ENCODE results near the gene COPB2.

Gene COPB2

DNA sequence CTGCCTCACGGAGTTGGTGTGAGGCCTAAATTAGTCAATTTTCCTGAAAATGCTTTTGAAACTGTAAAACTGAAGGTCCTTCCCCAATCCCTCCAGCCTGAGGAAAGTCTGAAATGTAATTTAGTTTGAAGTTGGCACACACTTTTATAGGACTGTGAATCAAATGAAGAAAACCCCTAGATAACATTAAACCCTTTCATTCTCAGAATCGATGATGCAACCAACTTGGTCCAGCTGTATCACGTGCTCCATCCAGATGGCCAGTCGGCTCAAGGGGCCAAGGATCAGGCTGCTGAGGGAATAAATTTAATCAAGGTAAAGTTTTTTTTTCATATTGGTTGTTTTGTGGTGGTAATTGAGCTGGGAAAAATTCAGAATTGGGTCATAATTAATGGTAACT lies 34.0 kb downstream of the COPB2 start:
- POLR2A ChIA-PET: no interaction called here
- no peaks in the 10 kb centered on the region for H3K4me1 ChIP-seq (ENCODE audit: control insufficient read depth, insufficient read depth, low read length)
- TF ChIP-seq, protein P1, sequence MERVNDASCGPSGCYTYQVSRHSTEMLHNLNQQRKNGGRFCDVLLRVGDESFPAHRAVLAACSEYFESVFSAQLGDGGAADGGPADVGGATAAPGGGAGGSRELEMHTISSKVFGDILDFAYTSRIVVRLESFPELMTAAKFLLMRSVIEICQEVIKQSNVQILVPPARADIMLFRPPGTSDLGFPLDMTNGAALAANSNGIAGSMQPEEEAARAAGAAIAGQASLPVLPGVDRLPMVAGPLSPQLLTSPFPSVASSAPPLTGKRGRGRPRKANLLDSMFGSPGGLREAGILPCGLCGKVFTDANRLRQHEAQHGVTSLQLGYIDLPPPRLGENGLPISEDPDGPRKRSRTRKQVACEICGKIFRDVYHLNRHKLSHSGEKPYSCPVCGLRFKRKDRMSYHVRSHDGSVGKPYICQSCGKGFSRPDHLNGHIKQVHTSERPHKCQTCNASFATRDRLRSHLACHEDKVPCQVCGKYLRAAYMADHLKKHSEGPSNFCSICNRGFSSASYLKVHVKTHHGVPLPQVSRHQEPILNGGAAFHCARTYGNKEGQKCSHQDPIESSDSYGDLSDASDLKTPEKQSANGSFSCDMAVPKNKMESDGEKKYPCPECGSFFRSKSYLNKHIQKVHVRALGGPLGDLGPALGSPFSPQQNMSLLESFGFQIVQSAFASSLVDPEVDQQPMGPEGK (tag by site-specific recombination; IDR thresholded peaks at IDR 0.05): no peak
- TF ChIP-seq ZNF585B (tag by site-specific recombination; IDR thresholded peaks at IDR 0.05): no peak
- no peak for TF ChIP-seq ZNF37A (tag by site-specific recombination; IDR thresholded peaks at IDR 0.05)
- no peak for TF ChIP-seq ZNF146 (tag by site-specific recombination; IDR thresholded peaks at IDR 0.05)
- no peak for TF ChIP-seq ZSCAN16 (tag by site-specific recombination; IDR thresholded peaks at IDR 0.05)
- no peak for TF ChIP-seq ZNF658 (tag by site-specific recombination; IDR thresholded peaks at IDR 0.05)
- no peak for TF ChIP-seq ZNF580 (tag by site-specific recombination; IDR thresholded peaks at IDR 0.05)
- TF ChIP-seq BCL11B (tag by site-specific recombination; IDR thresholded peaks at IDR 0.05; ENCODE audit: low read depth): no peak
- TF ChIP-seq, protein P2, sequence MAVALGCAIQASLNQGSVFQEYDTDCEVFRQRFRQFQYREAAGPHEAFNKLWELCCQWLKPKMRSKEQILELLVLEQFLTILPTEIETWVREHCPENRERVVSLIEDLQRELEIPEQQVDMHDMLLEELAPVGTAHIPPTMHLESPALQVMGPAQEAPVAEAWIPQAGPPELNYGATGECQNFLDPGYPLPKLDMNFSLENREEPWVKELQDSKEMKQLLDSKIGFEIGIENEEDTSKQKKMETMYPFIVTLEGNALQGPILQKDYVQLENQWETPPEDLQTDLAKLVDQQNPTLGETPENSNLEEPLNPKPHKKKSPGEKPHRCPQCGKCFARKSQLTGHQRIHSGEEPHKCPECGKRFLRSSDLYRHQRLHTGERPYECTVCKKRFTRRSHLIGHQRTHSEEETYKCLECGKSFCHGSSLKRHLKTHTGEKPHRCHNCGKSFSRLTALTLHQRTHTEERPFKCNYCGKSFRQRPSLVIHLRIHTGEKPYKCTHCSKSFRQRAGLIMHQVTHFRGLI (tag by site-specific recombination; IDR thresholded peaks at IDR 0.05): no peak
- TF ChIP-seq ZNF362 (tag by site-specific recombination; IDR thresholded peaks at IDR 0.05): no peak
- no peak for TF ChIP-seq ZNF350 (tag by site-specific recombination; IDR thresholded peaks at IDR 0.05)
- no peak for TF ChIP-seq ZNF692 (tag by site-specific recombination; IDR thresholded peaks at IDR 0.05)
- no peak for TF ChIP-seq ZNF423 (tag by site-specific recombination; IDR thresholded peaks at IDR 0.05)
- TF ChIP-seq ZNF660 (tag by site-specific recombination; IDR thresholded peaks at IDR 0.05): no peak
- TF ChIP-seq PRDM6 (tag by site-specific recombination; IDR thresholded peaks at IDR 0.05): no peak
- no peak for TF ChIP-seq ZNF645 (tag by site-specific recombination; IDR thresholded peaks at IDR 0.05)
- TF ChIP-seq ZNF664 (tag by site-specific recombination; IDR thresholded peaks at IDR 0.05): no peak
- TF ChIP-seq ZNF184 (tag by site-specific recombination; IDR thresholded peaks at IDR 0.05): no peak
- H3K4me3 ChIP-seq (ENCODE audit: low read depth, low read length): no peak overlapping the region
- H3K36me3 ChIP-seq (ENCODE audit: control insufficient read depth in 2 of 2, insufficient read depth in 1 of 2, low read length in 2 of 2): peaks cover 30 to 97% of the 10 kb centered on the region in 2 experiments
- CTCF ChIA-PET: no interaction called here
- H3K9me3 ChIP-seq (ENCODE audit: control insufficient read depth, insufficient read depth, low read depth, low read length): no peaks in the 10 kb centered on the region
- H3K27ac ChIP-seq (ENCODE audit: extremely low read depth, low read depth, low read length): no peak overlapping the region

Data from HEK293 (cell line).